Peyer's patch (tissue), 4 donors: ENCODE data around the gene GPR34. TPM values are rescaled to one million over a fixed set of nuclear protein-coding genes. Genes with fewer than 3 reads are reported as not detected.
"Not testable (repeated sequence)": the region's sequence is repeated elsewhere in the genome, so short reads cannot be mapped to it uniquely, and the experiment has no call there.

Experiments
- DNase-seq, 3 donors: peaks; one replicate each; pipeline ENCODE4 v3.0.0-alpha.2; 2017 to 2019
- H3K27ac ChIP-seq, 4 donors: fragments of 200-600 bp; sonication (generic); one replicate each; pipeline ENCODE4 v1.5.1; 2016 to 2019
- H3K27me3 ChIP-seq, 2 donors: fragments of 200-600 bp; sonication (generic); one replicate each; pipeline ENCODE4 v1.5.1; 2019
- H3K36me3 ChIP-seq, 3 donors: fragments of 200-600 bp; sonication (generic); one replicate each; pipeline ENCODE4 v1.5.1; 2016 to 2019
- H3K4me1 ChIP-seq, 4 donors: fragments of 200-600 bp; sonication (generic); one replicate each; pipeline ENCODE4 v1.5.1; 2016 to 2019
- H3K4me3 ChIP-seq, 4 donors: fragments of 200-600 bp; sonication (generic); 1 replicate in 3 of 4; 2 replicates in 1 of 4; pipeline ENCODE4 v1.5.1; 2016 to 2019; ENCODE audit warnings: mild to moderate bottlenecking in 1 of 4
- H3K9me3 ChIP-seq, 4 donors: fragments of 200-600 bp; sonication (generic); one replicate each; pipeline ENCODE4 v1.5.1; 2016 to 2019; ENCODE audit warnings: mild to moderate bottlenecking in 1 of 4
- CTCF ChIP-seq, 6 experiments: fragments of 450-650 bp in 4 of 6; fragments of 200-600 bp in 2 of 6; sonication (generic) in 1 of 6; IDR thresholded peaks; one replicate each; pipeline ENCODE4 v1.5.1; 2017 to 2019; ENCODE audit warnings: antibody characterized with exemption in 6 of 6, mild to moderate bottlenecking in 3 of 6, moderate library complexity in 1 of 6
- POLR2A ChIP-seq, 2 donors: fragments of 450-650 bp; IDR thresholded peaks; one replicate each; pipeline ENCODE4 v1.5.1; 2017; ENCODE audit warnings: antibody characterized with exemption in 2 of 2, mild to moderate bottlenecking in 2 of 2, moderate library complexity in 2 of 2
- total RNA-seq, 4 donors: library from RNA; depleted of rRNA; stranded (reverse); fragments of >200 nt; gene quantifications; one replicate each; pipeline ENCODE4 v1.1.0, GENCODE V29; 2016

GPR34 gene
- total RNA-seq, 4 donors from 2014 or later = 1.5 to 21.5 (median 3.7) TPM

GRCh38 chrX:41671082-41671481, 17.7 kb upstream of the GPR34 start:
- Histone ChIP-seq H3K36me3 (no peaks in the 10 kb centered on the region), H3K9me3 (no peaks in the 10 kb centered on the region), H3K4me3 (no peak overlapping the region), H3K27me3 (no peaks in the 10 kb centered on the region), H3K27ac (no peak overlapping the region), H3K4me1 (no peaks in the 10 kb centered on the region)
- no peak for TF ChIP-seq POLR2A (IDR thresholded peaks at IDR 0.05)
- TF ChIP-seq CTCF (IDR thresholded peaks at IDR 0.05) = no peak
- DNase-seq = no peak

- TF ChIP-seq CTCF (IDR thresholded peaks at IDR 0.05) = no peak
- TF ChIP-seq POLR2A (IDR thresholded peaks at IDR 0.05) = no peak
- Histone ChIP-seq H3K9me3 (no peaks in the 10 kb centered on the region), H3K4me1 (no peaks in the 10 kb centered on the region), H3K27me3 (no peaks in the 10 kb centered on the region), H3K27ac (no peak overlapping the region), H3K4me3 (no peak overlapping the region), H3K36me3 (no peaks in the 10 kb centered on the region)
- no peak for DNase-seq
Observed at GRCh38 chrX:41672643-41673042, 16.1 kb upstream of the GPR34 start.

GRCh38 chrX:41676361-41676760, 12.4 kb upstream of the GPR34 start:
- H3K4me1 ChIP-seq, H3K27me3 ChIP-seq, H3K9me3 ChIP-seq, H3K36me3 ChIP-seq, DNase-seq, H3K27ac ChIP-seq, H3K4me3 ChIP-seq: not testable (repeated sequence)

- Histone ChIP-seq H3K4me3 (no peak overlapping the region), H3K27ac (no peak overlapping the region), H3K36me3 (no peaks in the 10 kb centered on the region), H3K4me1 (no peaks in the 10 kb centered on the region), H3K27me3 (no peaks in the 10 kb centered on the region), H3K9me3 (no peaks in the 10 kb centered on the region)
- TF ChIP-seq POLR2A (IDR thresholded peaks at IDR 0.05) (no peak), CTCF (IDR thresholded peaks at IDR 0.05) (no peak)
- no peak for DNase-seq
Observed at GRCh38 chrX:41677183-41678060, 11.4 kb upstream of the GPR34 start.

GRCh38 chrX:41684138-41684537, 4.6 kb upstream of the GPR34 start:
- DNase-seq = no peak
- Histone ChIP-seq H3K36me3 (no peaks in the 10 kb centered on the region), H3K27me3 (no peaks in the 10 kb centered on the region), H3K27ac (no peak overlapping the region), H3K9me3 (no peaks in the 10 kb centered on the region), H3K4me1 (no peaks in the 10 kb centered on the region), H3K4me3 (no peak overlapping the region)
- TF ChIP-seq CTCF (IDR thresholded peaks at IDR 0.05) (no peak), POLR2A (IDR thresholded peaks at IDR 0.05) (no peak)

- DNase-seq = no peak
- TF ChIP-seq POLR2A (IDR thresholded peaks at IDR 0.05) (no peak), CTCF (IDR thresholded peaks at IDR 0.05) (no peak)
- no peaks in the 10 kb centered on the region for H3K36me3 ChIP-seq
- no peaks in the 10 kb centered on the region for H3K27me3 ChIP-seq
- H3K27ac ChIP-seq = no peak overlapping the region
- H3K4me1 ChIP-seq = no peaks in the 10 kb centered on the region
- H3K9me3 ChIP-seq = no peaks in the 10 kb centered on the region
- H3K4me3 ChIP-seq = no peak overlapping the region
Observed at GRCh38 chrX:41684940-41685339, 3.8 kb upstream of the GPR34 start.
